Lower lobe of right lung (tissue), 2 donors: ENCODE measurements around the gene ATP6V0D1. TPM values are rescaled to one million over a fixed set of nuclear protein-coding genes. Genes with fewer than 3 reads are reported as not detected.
A peak's percentile ranks its signal among the peaks of the same experiment; 100 is the strongest.

Experiments
- ATAC-seq, 2 donors: fragments of 200-7000 bp; cut with Tn5 transposase; one replicate each; pipeline ENCODE4 v1.9.1; 2020 to 2022; ENCODE audit warnings: mild to moderate bottlenecking in 2 of 2, moderate library complexity in 2 of 2
- DNase-seq: peaks from one replicate; pipeline ENCODE4 v3.0.0-alpha.2; 2020
- H3K27ac ChIP-seq: fragments of 200-600 bp; one replicate; pipeline ENCODE4 v1.8.0; 2022
- H3K27me3 ChIP-seq: fragments of 200-600 bp; one replicate; pipeline ENCODE4 v1.8.0; 2022; ENCODE audit warnings: low read depth
- H3K36me3 ChIP-seq: fragments of 200-600 bp; one replicate; pipeline ENCODE4 v1.8.0; 2022; ENCODE audit warnings: mild to moderate bottlenecking
- H3K4me1 ChIP-seq: fragments of 200-600 bp; one replicate; pipeline ENCODE4 v1.8.0; 2022
- H3K4me3 ChIP-seq: fragments of 200-600 bp; one replicate; pipeline ENCODE4 v1.8.0; 2022; ENCODE audit warnings: mild to moderate bottlenecking
- H3K9me3 ChIP-seq: fragments of 200-600 bp; one replicate; pipeline ENCODE4 v1.8.0; 2022
- intact Hi-C: fragments of 100-400 bp; cut with DNase I; formaldehyde crosslinking; loops from one replicate; pipeline ENCODE4 v1.11.0; 2022
- total RNA-seq: library from RNA; stranded (reverse); fragmentation: NEBNext Ultra II Directional; extraction: Animal tissue kit (Norgen Biotek cat#: 25700); gene quantifications from one replicate; pipeline ENCODE4 v1.2.1, GENCODE V29; 2021
- TF ChIP-seq, protein P1 (sequence below): fragments of 200-600 bp; IDR thresholded peaks from one replicate; pipeline ENCODE4 v1.8.0; 2022; ENCODE audit warnings: antibody characterized with exemption, mild to moderate bottlenecking
- donor health status: DM: no; HTN: yes; CAD: no; lungs with severe emphysema.

The ATP6V0D1 gene
- total RNA-seq, 1 donor from 2014 or later: 175 TPM

GRCh38 chr16:67528222-67528869, 47.4 kb upstream of the ATP6V0D1 start, which contains the start of gene RIPOR1:
Gene RIPOR1 (plus strand): TSS chr16:67528829. CDS start chr16:67538447, 9,618 bp downstream.
- peaks cover 48% of the 10 kb centered on the region for H3K4me1 ChIP-seq
- intact Hi-C loops: no loop called here

DNA sequence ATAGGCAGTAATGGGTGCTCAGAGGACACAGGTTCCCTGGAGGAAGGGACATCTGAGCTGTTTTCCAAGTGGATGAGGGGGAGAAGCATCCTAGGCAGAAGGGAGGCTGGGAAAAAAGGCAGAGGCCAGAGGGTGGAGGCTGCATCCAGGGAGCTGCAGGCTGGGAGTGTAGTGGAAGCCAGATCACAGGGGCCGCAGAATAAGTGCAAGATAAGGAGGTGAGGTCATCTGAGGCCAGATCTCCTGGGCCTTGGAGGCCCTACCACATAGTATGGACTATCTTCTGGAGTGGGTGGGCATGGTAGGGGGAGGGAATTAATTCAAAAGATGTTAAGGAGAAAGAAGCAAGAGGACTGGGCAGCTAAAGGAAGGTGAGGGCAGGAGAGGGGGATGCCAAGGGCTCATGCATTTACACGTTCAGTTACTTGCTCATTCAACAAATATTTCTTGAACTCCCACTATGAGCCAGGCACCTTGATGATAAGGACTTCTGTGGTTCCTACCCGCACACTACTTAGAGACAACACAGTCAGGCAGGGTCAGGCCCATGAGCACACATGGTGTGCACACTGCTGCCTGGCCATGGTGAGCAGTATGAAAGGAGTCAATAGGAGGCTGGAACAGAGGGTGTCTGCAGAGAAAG, 45.3 kb upstream of the ATP6V0D1 start:
- no peak overlapping the region for H3K4me3 ChIP-seq
- ATAC-seq (no peak), DNase-seq (no peak)
- TF ChIP-seq, protein P1, sequence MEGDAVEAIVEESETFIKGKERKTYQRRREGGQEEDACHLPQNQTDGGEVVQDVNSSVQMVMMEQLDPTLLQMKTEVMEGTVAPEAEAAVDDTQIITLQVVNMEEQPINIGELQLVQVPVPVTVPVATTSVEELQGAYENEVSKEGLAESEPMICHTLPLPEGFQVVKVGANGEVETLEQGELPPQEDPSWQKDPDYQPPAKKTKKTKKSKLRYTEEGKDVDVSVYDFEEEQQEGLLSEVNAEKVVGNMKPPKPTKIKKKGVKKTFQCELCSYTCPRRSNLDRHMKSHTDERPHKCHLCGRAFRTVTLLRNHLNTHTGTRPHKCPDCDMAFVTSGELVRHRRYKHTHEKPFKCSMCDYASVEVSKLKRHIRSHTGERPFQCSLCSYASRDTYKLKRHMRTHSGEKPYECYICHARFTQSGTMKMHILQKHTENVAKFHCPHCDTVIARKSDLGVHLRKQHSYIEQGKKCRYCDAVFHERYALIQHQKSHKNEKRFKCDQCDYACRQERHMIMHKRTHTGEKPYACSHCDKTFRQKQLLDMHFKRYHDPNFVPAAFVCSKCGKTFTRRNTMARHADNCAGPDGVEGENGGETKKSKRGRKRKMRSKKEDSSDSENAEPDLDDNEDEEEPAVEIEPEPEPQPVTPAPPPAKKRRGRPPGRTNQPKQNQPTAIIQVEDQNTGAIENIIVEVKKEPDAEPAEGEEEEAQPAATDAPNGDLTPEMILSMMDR: no peak
- H3K4me1 ChIP-seq: peaks cover 33% of the 10 kb centered on the region
- H3K36me3 ChIP-seq: no peaks in the 10 kb centered on the region
- H3K27ac ChIP-seq: no peak overlapping the region
- H3K27me3 ChIP-seq: no peaks in the 10 kb centered on the region
- no peaks in the 10 kb centered on the region for H3K9me3 ChIP-seq
- intact Hi-C loops: no loop called here

More at GRCh38 chr16:67528222-67528869, 47.4 kb upstream of the ATP6V0D1 start, which contains the start of gene RIPOR1:
- ATAC-seq (peak; percentile 64 to 68), DNase-seq (peak; percentile 71)
- TF ChIP-seq, protein P1: no peak
- Histone ChIP-seq H3K9me3 (no peaks in the 10 kb centered on the region), H3K36me3 (no peaks in the 10 kb centered on the region), H3K27ac (peak within 1 kb of the TSS; percentile 93), H3K4me3 (peak within 1 kb of the TSS; percentile 76), H3K27me3 (no peaks in the 10 kb centered on the region)

GRCh38 chr16:67525176-67525860, 44.4 kb upstream of the ATP6V0D1 start:
- intact Hi-C loops: no loop called here
- DNase-seq: no peak

GRCh38 chr16:67521095-67521804, 40.3 kb upstream of the ATP6V0D1 start:
- peak overlapping the region; percentile 88 for H3K27ac ChIP-seq
- no peaks in the 10 kb centered on the region for H3K9me3 ChIP-seq
- TF ChIP-seq, protein P1: peak; percentile 77
- peaks cover 5% of the 10 kb centered on the region for H3K4me1 ChIP-seq
- no peaks in the 10 kb centered on the region for H3K27me3 ChIP-seq
- no peaks in the 10 kb centered on the region for H3K36me3 ChIP-seq
- ATAC-seq (peak; percentile 96 to 98), DNase-seq (peak; percentile 95)
- peak overlapping the region; percentile 55 for H3K4me3 ChIP-seq
- intact Hi-C loops: no loop called here

More at GRCh38 chr16:67525176-67525860, 44.4 kb upstream of the ATP6V0D1 start:
- ATAC-seq: no peak
- TF ChIP-seq, protein P1: no peak
- H3K9me3 ChIP-seq: no peaks in the 10 kb centered on the region
- H3K27ac ChIP-seq: no peak overlapping the region
- no peaks in the 10 kb centered on the region for H3K36me3 ChIP-seq
- H3K27me3 ChIP-seq: no peaks in the 10 kb centered on the region
- H3K4me1 ChIP-seq: peaks cover 24% of the 10 kb centered on the region
- H3K4me3 ChIP-seq: no peak overlapping the region

GRCh38 chr16:67519242-67519641, 38.3 kb upstream of the ATP6V0D1 start:
- no peak for ATAC-seq
- intact Hi-C loops: no loop called here
- peaks cover 12% of the 10 kb centered on the region for H3K4me1 ChIP-seq
- DNase-seq: no peak
- H3K9me3 ChIP-seq: no peaks in the 10 kb centered on the region
- H3K27ac ChIP-seq: no peak overlapping the region
- no peak overlapping the region for H3K4me3 ChIP-seq
- no peaks in the 10 kb centered on the region for H3K36me3 ChIP-seq
- TF ChIP-seq, protein P1: no peak
- H3K27me3 ChIP-seq: no peaks in the 10 kb centered on the region
